OCI-LY1 (cell line): ENCODE results near the gene RAB3IP.

Experiments used
- H2AFZ ChIP-seq: fragments of 200-600 bp; sonication (generic), shearing (Covaris generic); 2 replicates; pipeline ENCODE4 v1.6.0; 2014; ENCODE audit warnings: antibody characterized with exemption, mild to moderate bottlenecking, low read length
- H3F3A ChIP-seq: fragments of 200-600 bp; sonication (generic), shearing (Covaris generic); 2 replicates; pipeline ENCODE4 v1.6.0; 2014; ENCODE audit warnings: mild to moderate bottlenecking, antibody characterized with exemption, low read length, moderate library complexity; ENCODE audit not compliant: insufficient read depth
- H3K27ac ChIP-seq: fragments of 200-600 bp; sonication (generic); 2 replicates; pipeline ENCODE4 v1.5.1; 2014; ENCODE audit warnings: low read length, mixed run types, mild to moderate bottlenecking, low read depth; ENCODE audit not compliant: poor library complexity, severe bottlenecking
- H3K27me3 ChIP-seq: fragments of 200-600 bp; sonication (generic); 2 replicates; pipeline ENCODE4 v1.6.0; 2014; ENCODE audit warnings: antibody characterized with exemption, mild to moderate bottlenecking, low read length, moderate library complexity; ENCODE audit not compliant: insufficient read depth
- H3K36me3 ChIP-seq: fragments of 200-600 bp; sonication (generic); 2 replicates; pipeline ENCODE4 v1.6.1; 2014; ENCODE audit warnings: mild to moderate bottlenecking, antibody characterized with exemption, low read length, moderate library complexity, mixed read lengths; ENCODE audit not compliant: insufficient read depth
- H3K4me1 ChIP-seq: fragments of 200-600 bp; sonication (generic); 2 replicates; pipeline ENCODE4 v1.5.1; 2014; ENCODE audit warnings: mild to moderate bottlenecking, low read length, moderate library complexity; ENCODE audit not compliant: insufficient read depth, severe bottlenecking
- H3K4me2 ChIP-seq: fragments of 200-600 bp; sonication (generic), shearing (Covaris generic); 2 replicates; pipeline ENCODE4 v1.6.1; 2014; ENCODE audit warnings: low read length
- H3K4me3 ChIP-seq: fragments of 200-600 bp; sonication (generic); 2 replicates; pipeline ENCODE4 v1.5.1; 2014; ENCODE audit warnings: low read length, low read depth, mild to moderate bottlenecking, mixed read lengths; ENCODE audit not compliant: poor library complexity, severe bottlenecking
- H3K79me2 ChIP-seq: fragments of 200-600 bp; shearing (Covaris generic); 2 replicates; pipeline ENCODE4 v1.6.1; 2016; ENCODE audit warnings: mixed run types, low read length, mixed read lengths; ENCODE audit not compliant: insufficient read depth
- H3K9ac ChIP-seq: fragments of 200-600 bp; sonication (generic), shearing (Covaris generic); 2 replicates; pipeline ENCODE4 v1.6.1; 2014; ENCODE audit warnings: mild to moderate bottlenecking, low read length, mixed read lengths
- H3K9me2 ChIP-seq: fragments of 200-600 bp; sonication (generic), shearing (Covaris generic); 2 replicates; pipeline ENCODE4 v1.6.1; 2014; ENCODE audit warnings: low read depth, mild to moderate bottlenecking, low read length, mixed read lengths
- H3K9me3 ChIP-seq: fragments of 200-600 bp; shearing (Covaris generic); 2 replicates; pipeline ENCODE4 v1.6.1; 2014; ENCODE audit warnings: low read length, mixed read lengths
- H4K20me1 ChIP-seq: fragments of 200-600 bp; sonication (generic), shearing (Covaris generic); 2 replicates; pipeline ENCODE4 v1.6.0; 2016; ENCODE audit warnings: mild to moderate bottlenecking, low read length; ENCODE audit not compliant: insufficient read depth
- EZH2 ChIP-seq: fragments of 200-600 bp; sonication (generic), shearing (Covaris generic); IDR thresholded peaks from 2 replicates; pipeline ENCODE4 v1.8.0; 2017; ENCODE audit warnings: borderline replicate concordance, mixed run types, mild to moderate bottlenecking, antibody characterized with exemption, low read length, moderate library complexity, mixed read lengths
- TF ChIP-seq, protein P1 (sequence below): fragments of 200-600 bp; sonication (generic), shearing (Covaris generic); IDR thresholded peaks from 2 replicates; pipeline ENCODE4 v1.5.1; 2017; ENCODE audit warnings: mild to moderate bottlenecking, antibody characterized with exemption, low read length, moderate library complexity, mixed read lengths

The RAB3IP gene

DNA sequence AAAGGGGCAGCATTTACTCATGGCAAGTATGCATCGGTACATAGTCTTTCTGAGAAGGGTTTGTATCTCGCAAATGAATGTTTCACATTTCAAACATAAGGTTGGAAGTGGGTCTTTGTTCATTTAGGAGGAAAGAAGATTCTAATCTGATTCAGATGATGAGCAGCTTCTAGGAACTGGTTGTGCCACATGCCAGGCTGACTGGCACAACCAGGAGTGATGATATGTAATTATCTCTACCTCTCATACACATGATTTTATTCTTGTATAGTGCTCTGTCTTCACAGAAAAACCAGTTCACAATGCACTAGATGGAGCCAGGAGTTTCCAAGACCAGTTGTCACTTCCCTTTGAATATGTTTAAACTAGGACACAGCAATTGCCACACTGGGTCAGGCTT is 25.8 kb upstream of the RAB3IP start:
- Histone ChIP-seq H3K79me2 (no peaks in the 10 kb centered on the region), H3K9me3 (no peaks in the 10 kb centered on the region), H3K4me2 (no peak overlapping the region), H3K36me3 (no peaks in the 10 kb centered on the region), H2AFZ (no peak overlapping the region), H3K9ac (no peak overlapping the region), H3K9me2 (no peaks in the 10 kb centered on the region), H3F3A (no peaks in the 10 kb centered on the region), H3K27me3 (no peaks in the 10 kb centered on the region), H3K4me3 (no peak overlapping the region), H3K4me1 (peaks cover 7% of the 10 kb centered on the region), H4K20me1 (no peaks in the 10 kb centered on the region), H3K27ac (no peak overlapping the region)
- TF ChIP-seq, protein P1, sequence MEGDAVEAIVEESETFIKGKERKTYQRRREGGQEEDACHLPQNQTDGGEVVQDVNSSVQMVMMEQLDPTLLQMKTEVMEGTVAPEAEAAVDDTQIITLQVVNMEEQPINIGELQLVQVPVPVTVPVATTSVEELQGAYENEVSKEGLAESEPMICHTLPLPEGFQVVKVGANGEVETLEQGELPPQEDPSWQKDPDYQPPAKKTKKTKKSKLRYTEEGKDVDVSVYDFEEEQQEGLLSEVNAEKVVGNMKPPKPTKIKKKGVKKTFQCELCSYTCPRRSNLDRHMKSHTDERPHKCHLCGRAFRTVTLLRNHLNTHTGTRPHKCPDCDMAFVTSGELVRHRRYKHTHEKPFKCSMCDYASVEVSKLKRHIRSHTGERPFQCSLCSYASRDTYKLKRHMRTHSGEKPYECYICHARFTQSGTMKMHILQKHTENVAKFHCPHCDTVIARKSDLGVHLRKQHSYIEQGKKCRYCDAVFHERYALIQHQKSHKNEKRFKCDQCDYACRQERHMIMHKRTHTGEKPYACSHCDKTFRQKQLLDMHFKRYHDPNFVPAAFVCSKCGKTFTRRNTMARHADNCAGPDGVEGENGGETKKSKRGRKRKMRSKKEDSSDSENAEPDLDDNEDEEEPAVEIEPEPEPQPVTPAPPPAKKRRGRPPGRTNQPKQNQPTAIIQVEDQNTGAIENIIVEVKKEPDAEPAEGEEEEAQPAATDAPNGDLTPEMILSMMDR: no peak
- TF ChIP-seq EZH2: no peak

DNA sequence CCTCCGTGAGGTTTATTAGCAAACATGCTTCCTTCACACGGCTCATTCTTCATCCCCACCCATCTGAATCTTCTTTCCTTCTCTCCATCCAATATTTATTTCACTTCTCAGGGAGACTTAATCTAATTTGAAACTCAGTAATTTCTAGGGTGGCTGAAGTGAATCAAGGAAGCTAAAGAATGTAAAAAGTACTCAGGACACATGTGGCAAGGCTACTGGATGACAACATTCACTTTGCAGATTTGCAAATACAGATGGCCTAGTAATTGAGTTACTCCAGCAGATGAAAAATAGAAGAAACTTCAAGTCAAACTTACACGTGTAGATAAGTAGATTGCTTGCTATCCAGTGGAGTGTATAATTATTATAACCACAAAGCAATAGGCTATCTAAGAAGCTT is 24.1 kb upstream of the RAB3IP start:
- no peak overlapping the region for H3K4me2 ChIP-seq
- no peak overlapping the region for H3K27ac ChIP-seq
- no peaks in the 10 kb centered on the region for H3K27me3 ChIP-seq
- no peaks in the 10 kb centered on the region for H3K9me3 ChIP-seq
- no peak overlapping the region for H3K4me3 ChIP-seq
- H3K79me2 ChIP-seq: no peaks in the 10 kb centered on the region
- H3K4me1 ChIP-seq: no peaks in the 10 kb centered on the region
- H3K9ac ChIP-seq: no peak overlapping the region
- H3F3A ChIP-seq: no peaks in the 10 kb centered on the region
- H3K36me3 ChIP-seq: no peaks in the 10 kb centered on the region
- H2AFZ ChIP-seq: no peak overlapping the region
- no peak for TF ChIP-seq EZH2
- TF ChIP-seq, protein P1: no peak
- no peaks in the 10 kb centered on the region for H4K20me1 ChIP-seq
- no peaks in the 10 kb centered on the region for H3K9me2 ChIP-seq

DNA sequence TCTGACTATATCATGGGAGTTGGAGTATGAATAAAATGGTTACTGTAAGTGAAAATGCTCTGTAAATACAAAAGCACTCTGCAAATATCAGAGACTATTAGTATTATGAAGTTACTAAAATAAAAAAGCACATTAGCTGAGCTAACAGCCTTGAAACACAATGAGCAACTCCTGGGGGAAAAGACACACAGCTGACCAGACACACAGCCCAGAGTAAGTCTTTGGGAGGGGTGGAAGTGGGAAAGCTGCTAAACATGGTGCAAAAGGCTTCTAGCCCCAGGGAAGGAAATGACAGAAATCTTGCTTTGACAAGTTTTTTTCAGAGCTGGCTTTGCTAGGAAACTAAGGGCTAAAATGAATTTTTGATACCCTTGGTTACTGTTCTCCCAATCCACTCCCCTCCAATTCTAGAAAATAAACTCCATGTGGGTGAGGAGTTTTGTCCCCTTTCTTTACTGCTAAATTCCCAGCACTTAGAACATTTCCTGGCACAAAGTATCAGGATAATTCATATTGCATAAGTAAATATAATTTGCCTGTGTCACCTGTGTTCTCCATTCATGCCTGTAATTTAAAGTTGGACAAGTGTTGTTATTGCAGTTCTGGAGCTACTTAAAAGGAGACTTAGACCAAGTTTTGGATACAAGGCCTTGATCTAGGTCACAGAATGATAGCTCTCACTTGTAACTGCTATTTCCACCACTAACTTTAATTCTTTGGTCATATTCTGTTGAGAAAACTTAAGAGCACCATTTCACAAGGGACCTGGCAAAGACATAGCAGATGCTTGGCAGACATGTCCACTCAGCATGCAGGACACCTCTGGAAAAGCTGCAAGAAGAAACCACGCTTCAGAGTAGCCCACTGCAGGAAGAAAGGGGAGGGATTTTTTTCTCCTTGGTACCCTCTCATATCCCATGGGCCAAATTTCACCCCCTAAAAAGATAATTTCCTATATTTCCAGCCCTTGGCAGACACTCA is 19.0 kb upstream of the RAB3IP start:
- Histone ChIP-seq H3K27me3 (no peaks in the 10 kb centered on the region), H3K79me2 (no peaks in the 10 kb centered on the region), H3K9me2 (no peaks in the 10 kb centered on the region), H3K4me2 (no peak overlapping the region), H4K20me1 (no peaks in the 10 kb centered on the region), H3K9me3 (no peaks in the 10 kb centered on the region), H3F3A (no peaks in the 10 kb centered on the region), H3K4me3 (no peak overlapping the region), H3K27ac (no peak overlapping the region), H3K9ac (no peak overlapping the region), H2AFZ (no peak overlapping the region), H3K4me1 (no peaks in the 10 kb centered on the region), H3K36me3 (no peaks in the 10 kb centered on the region)
- no peak for TF ChIP-seq EZH2
- TF ChIP-seq, protein P1: no peak
